ENCODE results near the gene OGDHL. TPM values are rescaled to one million over a fixed set of nuclear protein-coding genes. Genes with fewer than 3 reads are reported as not detected.

Gene OGDHL
- total and polyA plus RNA-seq, 2 donors (not counting 3 experiments of a cell fraction or from before 2014, with no cell fraction given) = 0.43 to 1.0 TPM

DNA sequence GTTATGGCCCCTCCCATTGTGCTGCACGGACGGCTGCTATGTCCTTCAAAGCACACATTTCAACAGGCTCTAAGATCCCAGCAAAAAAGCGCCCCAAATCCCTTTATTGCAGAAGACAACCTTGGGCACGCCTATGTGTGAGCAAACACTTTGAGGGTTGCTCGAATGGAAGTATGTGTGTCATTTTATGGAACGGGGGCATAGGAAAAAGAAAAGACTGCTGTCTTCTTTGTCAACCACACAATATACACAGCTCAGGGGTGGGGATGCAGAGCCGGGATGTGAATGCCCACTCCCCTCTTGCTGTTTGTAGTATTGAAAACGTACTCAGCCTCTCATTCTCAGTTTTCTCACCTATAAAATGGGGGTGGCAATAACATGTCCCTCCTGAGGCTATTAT is 50.6 kb downstream of the OGDHL start:
- Histone ChIP-seq H3K27me3 (ENCODE audit: control insufficient read depth in 2 of 2, insufficient read depth in 2 of 2, low read length in 2 of 2) (no peaks in the 10 kb centered on the region), H3K4me2 (ENCODE audit: insufficient read depth, low read length) (no peak overlapping the region), H3K4me1 (ENCODE audit: control insufficient read depth, extremely low read depth, insufficient read depth, low read length) (no peaks in the 10 kb centered on the region), H3K36me3 (ENCODE audit: control insufficient read depth in 2 of 2, extremely low read depth in 1 of 2, insufficient read depth in 2 of 2, low read length in 2 of 2) (no peaks in the 10 kb centered on the region), H4K20me1 (replicated peaks; ENCODE audit: control insufficient read depth, extremely low read depth, insufficient read depth, low read length) (no peaks in the 10 kb centered on the region), H3K9me3 (replicated peaks; ENCODE audit: control insufficient read depth, insufficient read depth, low read length) (no peaks in the 10 kb centered on the region), H3K9me1 (replicated peaks; ENCODE audit: control insufficient read depth, extremely low read depth, insufficient read depth, low read length) (no peaks in the 10 kb centered on the region), H3K4me3 (replicated peaks in 1 of 3; ENCODE audit: insufficient read depth in 1 of 3, low read depth in 1 of 3, low read length in 3 of 3) (no peak overlapping the region), H2AFZ (ENCODE audit: low read depth, low read length) (no peak overlapping the region), H3K79me2 (ENCODE audit: control insufficient read depth, insufficient read depth, low read length) (no peaks in the 10 kb centered on the region), H3K27ac (ENCODE audit: insufficient read depth, low read depth, low read length) (no peak overlapping the region), H3K9ac (replicated peaks; ENCODE audit: extremely low read depth, insufficient read depth, low read length) (no peak overlapping the region)
- intact Hi-C loops (cut with micrococcal nuclease) (no loop called here), dilution Hi-C loops (cut with MboI; ENCODE audit: extremely low pct_ligation_motif_present, low sequenced_read_pairs) (no loop called here)
- FAIRE-seq (no peak), DNase-seq (ENCODE audit: low read depth, low spot score) (no peak)
- CTCF ChIA-PET = no interaction called here
- no TSS peak for BruUV-seq (replicated peaks)
- TF ChIP-seq JUN (IDR thresholded peaks at IDR 0.05; ENCODE audit: borderline replicate concordance, insufficient read depth, insufficient read length, low read depth) = no peak
- TF ChIP-seq, protein P1, sequence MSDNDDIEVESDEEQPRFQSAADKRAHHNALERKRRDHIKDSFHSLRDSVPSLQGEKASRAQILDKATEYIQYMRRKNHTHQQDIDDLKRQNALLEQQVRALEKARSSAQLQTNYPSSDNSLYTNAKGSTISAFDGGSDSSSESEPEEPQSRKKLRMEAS (IDR thresholded peaks at IDR 0.05; ENCODE audit: insufficient read depth, insufficient read length) = no peak
- POLR2A ChIA-PET = no interaction called here

DNA sequence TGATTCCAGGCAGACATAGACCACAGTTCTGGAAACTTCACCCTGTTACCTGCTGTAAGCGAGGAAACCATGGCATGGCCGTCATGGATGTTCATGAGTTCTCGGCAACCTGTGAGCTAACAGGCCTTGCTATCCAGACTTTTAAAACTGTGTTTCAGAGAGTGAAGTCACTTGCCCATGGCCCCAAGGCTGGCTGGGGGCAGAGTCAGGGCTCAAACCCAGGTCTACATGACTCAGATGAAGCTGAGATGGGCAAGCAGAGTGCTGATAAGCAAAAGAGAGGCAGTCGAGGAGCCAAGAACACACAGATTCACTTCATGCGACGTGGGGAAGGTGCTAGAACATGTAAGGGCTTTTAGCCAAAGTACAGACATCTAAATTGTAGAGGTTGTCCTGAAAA is 51.2 kb downstream of the OGDHL start:
- ChIA-PET POLR2A (no interaction called here), CTCF (no interaction called here)
- H3K9me1 ChIP-seq (replicated peaks; ENCODE audit: control insufficient read depth, extremely low read depth, insufficient read depth, low read length) = no peaks in the 10 kb centered on the region
- dilution Hi-C loops (cut with MboI; ENCODE audit: extremely low pct_ligation_motif_present, low sequenced_read_pairs) = no loop called here
- H3K4me1 ChIP-seq (ENCODE audit: control insufficient read depth, extremely low read depth, insufficient read depth, low read length) = no peaks in the 10 kb centered on the region
- BruUV-seq (replicated peaks) = no TSS peak
- no peak overlapping the region for H3K27ac ChIP-seq (ENCODE audit: insufficient read depth, low read depth, low read length)
- H3K4me2 ChIP-seq (ENCODE audit: insufficient read depth, low read length) = no peak overlapping the region
- FAIRE-seq = no peak
- H4K20me1 ChIP-seq (replicated peaks; ENCODE audit: control insufficient read depth, extremely low read depth, insufficient read depth, low read length) = no peaks in the 10 kb centered on the region
- no peak overlapping the region for H3K4me3 ChIP-seq (replicated peaks in 1 of 3; ENCODE audit: insufficient read depth in 1 of 3, low read depth in 1 of 3, low read length in 3 of 3)
- no peak overlapping the region for H2AFZ ChIP-seq (ENCODE audit: low read depth, low read length)
- H3K9me3 ChIP-seq (replicated peaks; ENCODE audit: control insufficient read depth, insufficient read depth, low read length) = no peaks in the 10 kb centered on the region
- H3K9ac ChIP-seq (replicated peaks; ENCODE audit: extremely low read depth, insufficient read depth, low read length) = no peak overlapping the region
- no peaks in the 10 kb centered on the region for H3K27me3 ChIP-seq (ENCODE audit: control insufficient read depth in 2 of 2, insufficient read depth in 2 of 2, low read length in 2 of 2)
- intact Hi-C loops (cut with micrococcal nuclease) = no loop called here
- no peak for DNase-seq (ENCODE audit: low read depth, low spot score)
- H3K36me3 ChIP-seq (ENCODE audit: control insufficient read depth in 2 of 2, extremely low read depth in 1 of 2, insufficient read depth in 2 of 2, low read length in 2 of 2) = no peaks in the 10 kb centered on the region
- no peaks in the 10 kb centered on the region for H3K79me2 ChIP-seq (ENCODE audit: control insufficient read depth, insufficient read depth, low read length)
- TF ChIP-seq GATA2 (IDR thresholded peaks at IDR 0.05; ENCODE audit: insufficient read depth, insufficient read length, low read depth, low read length) = no peak
- TF ChIP-seq, protein P1 (IDR thresholded peaks at IDR 0.05; ENCODE audit: insufficient read depth, insufficient read length) = no peak
- no peak for TF ChIP-seq POLR2A (IDR thresholded peaks at IDR 0.05; ENCODE audit: low read depth, low read length)
- TF ChIP-seq JUN (IDR thresholded peaks at IDR 0.05; ENCODE audit: borderline replicate concordance, insufficient read depth, insufficient read length, low read depth) = no peak
- no peak for TF ChIP-seq FOS (IDR thresholded peaks at IDR 0.05; ENCODE audit: borderline replicate concordance, insufficient read depth, low read length)
- TF ChIP-seq, protein P2, sequence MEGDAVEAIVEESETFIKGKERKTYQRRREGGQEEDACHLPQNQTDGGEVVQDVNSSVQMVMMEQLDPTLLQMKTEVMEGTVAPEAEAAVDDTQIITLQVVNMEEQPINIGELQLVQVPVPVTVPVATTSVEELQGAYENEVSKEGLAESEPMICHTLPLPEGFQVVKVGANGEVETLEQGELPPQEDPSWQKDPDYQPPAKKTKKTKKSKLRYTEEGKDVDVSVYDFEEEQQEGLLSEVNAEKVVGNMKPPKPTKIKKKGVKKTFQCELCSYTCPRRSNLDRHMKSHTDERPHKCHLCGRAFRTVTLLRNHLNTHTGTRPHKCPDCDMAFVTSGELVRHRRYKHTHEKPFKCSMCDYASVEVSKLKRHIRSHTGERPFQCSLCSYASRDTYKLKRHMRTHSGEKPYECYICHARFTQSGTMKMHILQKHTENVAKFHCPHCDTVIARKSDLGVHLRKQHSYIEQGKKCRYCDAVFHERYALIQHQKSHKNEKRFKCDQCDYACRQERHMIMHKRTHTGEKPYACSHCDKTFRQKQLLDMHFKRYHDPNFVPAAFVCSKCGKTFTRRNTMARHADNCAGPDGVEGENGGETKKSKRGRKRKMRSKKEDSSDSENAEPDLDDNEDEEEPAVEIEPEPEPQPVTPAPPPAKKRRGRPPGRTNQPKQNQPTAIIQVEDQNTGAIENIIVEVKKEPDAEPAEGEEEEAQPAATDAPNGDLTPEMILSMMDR (IDR thresholded peaks at IDR 0.05; ENCODE audit: extremely low read depth in 1 of 2, insufficient read depth in 1 of 2, low read depth in 1 of 2, low read length in 2 of 2) = no peak
- no peak for TF ChIP-seq EZH2 (IDR thresholded peaks at IDR 0.05; ENCODE audit: borderline replicate concordance, low read depth, low read length, severe bottlenecking)
- TF ChIP-seq MYC (IDR thresholded peaks at IDR 0.05; ENCODE audit: low read depth, low read length) = no peak
- TF ChIP-seq POLR2AphosphoS5 (IDR thresholded peaks at IDR 0.05; ENCODE audit: insufficient read depth, low read depth, low read length) = no peak
